Measurements from ENCODE around the gene ISG20L2.

ISG20L2 gene

GRCh38 chr1:156706657-156707416 is 21.7 kb downstream of the ISG20L2 start:
- TF ChIP-seq JUND (IDR thresholded peaks at IDR 0.05; ENCODE audit: low read depth): no peak
- DNase-seq (ENCODE audit: low read depth in 1 of 2, low spot score in 1 of 2): peak in 1 of 2 experiments; percentile 60
- in situ Hi-C loops (cut with HindIII; ENCODE audit: low pct_unique_long_range_greater_than_20kb, low sequenced_read_pairs): no loop called here

- DNase-seq (ENCODE audit: low read depth in 1 of 2, low spot score in 1 of 2): peak in 1 of 2 experiments; percentile 79
- in situ Hi-C loops (cut with HindIII; ENCODE audit: low pct_unique_long_range_greater_than_20kb, low sequenced_read_pairs): no loop called here
- no peak for TF ChIP-seq JUND (IDR thresholded peaks at IDR 0.05; ENCODE audit: low read depth)
Observed at GRCh38 chr1:156705918-156706656, 22.5 kb downstream of the ISG20L2 start.

GRCh38 chr1:156705321-156705917 is 23.1 kb downstream of the ISG20L2 start, which contains the start of gene CRABP2:
TSS of gene CRABP2 (minus strand) at chr1:156705583. CDS start at chr1:156705446, 137 bp downstream.
- no peak for TF ChIP-seq JUND (IDR thresholded peaks at IDR 0.05; ENCODE audit: low read depth)
- in situ Hi-C loops (cut with HindIII; ENCODE audit: low pct_unique_long_range_greater_than_20kb, low sequenced_read_pairs): no loop called here
- peak in 1 of 2 experiments; percentile 82 for DNase-seq (ENCODE audit: low read depth in 1 of 2, low spot score in 1 of 2)

GRCh38 chr1:156704930-156705320 is 23.6 kb downstream of the ISG20L2 start:
- DNase-seq (ENCODE audit: low read depth in 1 of 2, low spot score in 1 of 2): peak in 1 of 2 experiments; percentile 74
- in situ Hi-C loops (cut with HindIII; ENCODE audit: low pct_unique_long_range_greater_than_20kb, low sequenced_read_pairs): no loop called here

GRCh38 chr1:156704166-156704711 is 24.3 kb downstream of the ISG20L2 start:
- TF ChIP-seq JUND (IDR thresholded peaks at IDR 0.05; ENCODE audit: low read depth): no peak
- in situ Hi-C loops (cut with HindIII; ENCODE audit: low pct_unique_long_range_greater_than_20kb, low sequenced_read_pairs): no loop called here
- no peak for DNase-seq (ENCODE audit: low read depth in 1 of 2, low spot score in 1 of 2)

More at GRCh38 chr1:156704930-156705320, 23.6 kb downstream of the ISG20L2 start:
- TF ChIP-seq JUND (IDR thresholded peaks at IDR 0.05; ENCODE audit: low read depth): no peak

GRCh38 chr1:156703741-156704140 is 24.8 kb downstream of the ISG20L2 start:
- in situ Hi-C loops (cut with HindIII; ENCODE audit: low pct_unique_long_range_greater_than_20kb, low sequenced_read_pairs): no loop called here
- no peak for TF ChIP-seq JUND (IDR thresholded peaks at IDR 0.05; ENCODE audit: low read depth)
- DNase-seq (ENCODE audit: low read depth in 1 of 2, low spot score in 1 of 2): no peak

- in situ Hi-C loops (cut with HindIII; ENCODE audit: low pct_unique_long_range_greater_than_20kb, low sequenced_read_pairs): no loop called here
- DNase-seq (ENCODE audit: low read depth in 1 of 2, low spot score in 1 of 2): no peak
- no peak for TF ChIP-seq JUND (IDR thresholded peaks at IDR 0.05; ENCODE audit: low read depth)
Observed at GRCh38 chr1:156703336-156703735, 25.2 kb downstream of the ISG20L2 start.

GRCh38 chr1:156700736-156701531 is 27.6 kb downstream of the ISG20L2 start:
- no peak for TF ChIP-seq JUND (IDR thresholded peaks at IDR 0.05; ENCODE audit: low read depth)
- in situ Hi-C loops (cut with HindIII; ENCODE audit: low pct_unique_long_range_greater_than_20kb, low sequenced_read_pairs): no loop called here
- no peak for DNase-seq (ENCODE audit: low read depth in 1 of 2, low spot score in 1 of 2)

- DNase-seq (ENCODE audit: low read depth in 1 of 2, low spot score in 1 of 2): no peak
- in situ Hi-C loops (cut with HindIII; ENCODE audit: low pct_unique_long_range_greater_than_20kb, low sequenced_read_pairs): no loop called here
- no peak for TF ChIP-seq JUND (IDR thresholded peaks at IDR 0.05; ENCODE audit: low read depth)
Observed at GRCh38 chr1:156698995-156699394, 29.6 kb downstream of the ISG20L2 start.

GRCh38 chr1:156697481-156697880 is 31.1 kb downstream of the ISG20L2 start:
- peak in 1 of 2 experiments; percentile 84 for DNase-seq (ENCODE audit: low read depth in 1 of 2, low spot score in 1 of 2)
- TF ChIP-seq JUND (IDR thresholded peaks at IDR 0.05; ENCODE audit: low read depth): no peak
- in situ Hi-C loops (cut with HindIII; ENCODE audit: low pct_unique_long_range_greater_than_20kb, low sequenced_read_pairs): no loop called here

- DNase-seq (ENCODE audit: low read depth in 1 of 2, low spot score in 1 of 2): peak in 1 of 2 experiments; percentile 69
- no peak for TF ChIP-seq JUND (IDR thresholded peaks at IDR 0.05; ENCODE audit: low read depth)
- in situ Hi-C loops (cut with HindIII; ENCODE audit: low pct_unique_long_range_greater_than_20kb, low sequenced_read_pairs): no loop called here
Observed at GRCh38 chr1:156696755-156697154, 31.8 kb downstream of the ISG20L2 start.

GRCh38 chr1:156694690-156694962 is 33.9 kb downstream of the ISG20L2 start:
- TF ChIP-seq JUND (IDR thresholded peaks at IDR 0.05; ENCODE audit: low read depth): no peak
- DNase-seq (ENCODE audit: low read depth in 1 of 2, low spot score in 1 of 2): peak in 1 of 2 experiments; percentile 81
- in situ Hi-C loops (cut with HindIII; ENCODE audit: low pct_unique_long_range_greater_than_20kb, low sequenced_read_pairs): no loop called here

Data from T47D (cell line).